HFF-Myc (cell line): ENCODE measurements around the gene TAGLN.

Source experiments
- DNase-seq: peaks from one replicate; pipeline ENCODE4 v3.0.0-alpha.2; 2011; ENCODE audit warnings: low read depth; ENCODE audit errors: extremely low read depth
- H3K4me3 ChIP-seq: replicated peaks from 2 replicates; pipeline ENCODE4 v1.5.1; 2011; ENCODE audit warnings: low read depth, mild to moderate bottlenecking, control low read depth, low read length
- CTCF ChIP-seq: IDR thresholded peaks from 2 replicates; pipeline ENCODE4 v1.5.1; 2012; ENCODE audit warnings: mild to moderate bottlenecking, low read depth, low read length, control low read depth; ENCODE audit errors: missing control alignments

TAGLN gene

GRCh38 chr11:117210620-117211019 lies 11.4 kb downstream of the TAGLN start:
- DNase-seq: no peak
- no peak overlapping the region for H3K4me3 ChIP-seq
- TF ChIP-seq CTCF: no peak

- no peak overlapping the region for H3K4me3 ChIP-seq
- TF ChIP-seq CTCF: no peak
- no peak for DNase-seq
These were observed 13.7 kb downstream of the TAGLN start for GRCh38 chr11:117212697-117213355.

- no peak for TF ChIP-seq CTCF
These were observed 15.4 kb downstream of the TAGLN start for GRCh38 chr11:117214404-117215110.

GRCh38 chr11:117217141-117218084 lies 18.2 kb downstream of the TAGLN start:
- no peak for TF ChIP-seq CTCF
- H3K4me3 ChIP-seq: no peak overlapping the region
- DNase-seq: no peak

More at GRCh38 chr11:117214404-117215110, 15.4 kb downstream of the TAGLN start:
- no peak for DNase-seq
- H3K4me3 ChIP-seq: no peak overlapping the region

GRCh38 chr11:117218133-117218915 lies 19.2 kb downstream of the TAGLN start:
- H3K4me3 ChIP-seq: no peak overlapping the region
- no peak for DNase-seq
- TF ChIP-seq CTCF: no peak

- H3K4me3 ChIP-seq: no peak overlapping the region
- no peak for TF ChIP-seq CTCF
- DNase-seq: no peak
These were observed 19.8 kb downstream of the TAGLN start for GRCh38 chr11:117219001-117219400.
